Endodermal cell (in vitro differentiated cells): ENCODE measurements around the gene CGREF1. TPM values are rescaled to one million over a fixed set of nuclear protein-coding genes. Genes with fewer than 3 reads are reported as not detected.

Experiments used
- DNase-seq: peaks from one replicate; pipeline ENCODE4 v3.0.0-alpha.2; 2017
- H3K27ac ChIP-seq: 2 replicates; pipeline ENCODE4 v1.5.1; 2013; ENCODE audit warnings: mild to moderate bottlenecking, low read depth, low read length, moderate library complexity
- H3K27me3 ChIP-seq: 2 replicates; pipeline ENCODE4 v1.6.1; 2013; ENCODE audit warnings: mild to moderate bottlenecking, low read length, moderate library complexity; ENCODE audit not compliant: insufficient read depth, control insufficient read depth, poor library complexity, severe bottlenecking
- H3K36me3 ChIP-seq: 2 replicates; pipeline ENCODE4 v1.7.0; 2013; ENCODE audit warnings: mild to moderate bottlenecking, low read length, moderate library complexity; ENCODE audit not compliant: control insufficient read depth, insufficient read depth
- H3K4me1 ChIP-seq: one replicate; pipeline ENCODE4 v1.7.0; 2013; ENCODE audit warnings: low read length; ENCODE audit not compliant: control insufficient read depth, insufficient read depth
- H3K4me3 ChIP-seq: 2 replicates; pipeline ENCODE4 v1.5.1; 2013; ENCODE audit warnings: mild to moderate bottlenecking, low read length, moderate library complexity
- H3K9ac ChIP-seq: 2 replicates; pipeline ENCODE4 v1.6.1; 2013; ENCODE audit warnings: mild to moderate bottlenecking, low read length, moderate library complexity; ENCODE audit not compliant: poor library complexity, severe bottlenecking; ENCODE audit errors: extremely low read depth
- H3K9me3 ChIP-seq: 2 replicates; pipeline ENCODE4 v1.6.1; 2013; ENCODE audit warnings: mild to moderate bottlenecking, low read length, moderate library complexity; ENCODE audit not compliant: control insufficient read depth
- H3K27ac Mint-ChIP-seq: 2 replicates; pipeline ENCODE4 v1.8.0; 2020; ENCODE audit warnings: mixed read lengths
- H3K27me3 Mint-ChIP-seq: 2 replicates; pipeline ENCODE4 v1.8.0; 2021; ENCODE audit warnings: mild to moderate bottlenecking, mixed read lengths; ENCODE audit not compliant: insufficient read depth
- H3K36me3 Mint-ChIP-seq: 2 replicates; pipeline ENCODE4 v1.8.0; 2020; ENCODE audit warnings: low read depth, mixed read lengths
- H3K4me1 Mint-ChIP-seq: 2 replicates; pipeline ENCODE4 v1.8.0; 2020; ENCODE audit warnings: mixed read lengths
- H3K4me3 Mint-ChIP-seq: 2 replicates; pipeline ENCODE4 v1.8.0; 2020; ENCODE audit warnings: mild to moderate bottlenecking, moderate library complexity, mixed read lengths
- H3K9me3 Mint-ChIP-seq: 2 replicates; pipeline ENCODE4 v1.8.0; 2020; ENCODE audit warnings: mild to moderate bottlenecking, mixed read lengths
- WGBS, 2 experiments: methylation state at CpG; one replicate each; pipeline versions ENCODE4 v1.1.5 to v1.1.7; 2013; ENCODE audit warnings: missing lambda C conversion rate in 2 of 2, mixed read lengths in 1 of 2; ENCODE audit not compliant: insufficient coverage in 1 of 2, insufficient read length in 1 of 2; 5-methylcytosine and 5-hydroxymethylcytosine counted together
- total RNA-seq, 2 donors: library from RNA; stranded (reverse); fragmentation: NEBNext Ultra II Directional in 1 of 2; extraction: Animal tissue kit (Norgen Biotek cat#: 25700) in 1 of 2; gene quantifications; 2 replicates in 1 of 2; 3 replicates in 1 of 2; pipeline ENCODE4 v1.2.1, GENCODE V29; 2021
- TF ChIP-seq, protein P1 (sequence below): fragments of 200-600 bp; sonication (generic); conservative IDR thresholded peaks from 2 replicates; pipeline ENCODE4 v1.5.0; 2021; ENCODE audit warnings: antibody characterized with exemption, mild to moderate bottlenecking

The CGREF1 gene
- total RNA-seq, 2 donors from 2014 or later, result 0.20 to 0.33 TPM

DNA sequence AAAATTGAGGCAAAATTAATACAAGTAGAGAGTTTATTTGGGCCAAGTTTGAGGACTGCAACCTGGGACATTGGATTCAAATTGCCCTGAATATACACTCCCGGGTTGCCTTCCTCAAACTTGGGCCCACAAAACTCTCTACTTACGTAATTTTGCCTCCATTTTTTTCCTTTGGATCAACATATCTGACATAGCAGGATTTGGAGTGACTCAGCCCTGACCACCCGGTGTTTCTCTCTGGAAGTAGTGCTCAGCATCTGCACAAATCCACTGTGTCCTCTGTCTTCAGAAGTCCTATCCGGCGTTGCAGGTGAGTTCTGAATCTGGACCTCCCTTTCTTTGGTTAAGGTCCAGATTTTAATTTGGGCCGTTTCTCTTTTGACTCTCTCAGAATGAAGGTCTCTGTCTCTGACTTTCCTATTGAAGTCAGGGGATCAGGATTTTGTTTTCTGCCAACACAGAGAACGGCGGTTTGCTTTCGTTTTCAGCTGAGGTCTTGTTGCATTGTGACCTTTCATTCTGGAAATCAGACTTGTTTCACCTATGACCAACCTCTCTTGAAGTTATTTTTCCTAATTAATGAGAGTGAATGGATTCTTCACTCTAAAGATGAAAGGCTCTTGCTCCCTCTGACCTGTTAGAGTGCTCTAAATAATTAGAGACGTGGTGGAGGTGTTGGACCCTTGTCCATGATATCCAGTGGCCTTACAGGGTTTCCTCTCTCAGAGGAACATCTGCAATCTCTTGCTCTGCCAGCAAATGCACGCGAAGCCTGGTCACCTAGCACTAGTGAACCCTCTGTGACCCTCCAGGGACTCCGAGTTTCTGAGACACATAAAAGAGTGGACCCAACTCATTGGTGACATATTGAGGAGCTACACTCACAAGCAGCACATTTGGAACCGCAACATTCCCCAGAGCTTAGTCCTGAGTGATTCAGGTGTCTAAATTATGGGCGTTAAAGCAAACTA is 43.5 kb upstream of the CGREF1 start:
- DNase-seq, result no peak
- Histone ChIP-seq H3K36me3 (no peaks in the 10 kb centered on the region), H3K27ac (no peak overlapping the region), H3K9ac (no peak overlapping the region), H3K4me3 (no peak overlapping the region), H3K9me3 (no peaks in the 10 kb centered on the region), H3K4me1 (no peaks in the 10 kb centered on the region), H3K27me3 (no peaks in the 10 kb centered on the region)
- no peak overlapping the region for H3K4me3 Mint-ChIP-seq
- H3K9me3 Mint-ChIP-seq, result no peaks in the 10 kb centered on the region
- 90 to 92% methylated on average over 12 to 15 of the region's 15 CpGs for WGBS, 2 experiments
- peaks cover 3% of the 10 kb centered on the region for H3K27me3 Mint-ChIP-seq
- TF ChIP-seq, protein P1, sequence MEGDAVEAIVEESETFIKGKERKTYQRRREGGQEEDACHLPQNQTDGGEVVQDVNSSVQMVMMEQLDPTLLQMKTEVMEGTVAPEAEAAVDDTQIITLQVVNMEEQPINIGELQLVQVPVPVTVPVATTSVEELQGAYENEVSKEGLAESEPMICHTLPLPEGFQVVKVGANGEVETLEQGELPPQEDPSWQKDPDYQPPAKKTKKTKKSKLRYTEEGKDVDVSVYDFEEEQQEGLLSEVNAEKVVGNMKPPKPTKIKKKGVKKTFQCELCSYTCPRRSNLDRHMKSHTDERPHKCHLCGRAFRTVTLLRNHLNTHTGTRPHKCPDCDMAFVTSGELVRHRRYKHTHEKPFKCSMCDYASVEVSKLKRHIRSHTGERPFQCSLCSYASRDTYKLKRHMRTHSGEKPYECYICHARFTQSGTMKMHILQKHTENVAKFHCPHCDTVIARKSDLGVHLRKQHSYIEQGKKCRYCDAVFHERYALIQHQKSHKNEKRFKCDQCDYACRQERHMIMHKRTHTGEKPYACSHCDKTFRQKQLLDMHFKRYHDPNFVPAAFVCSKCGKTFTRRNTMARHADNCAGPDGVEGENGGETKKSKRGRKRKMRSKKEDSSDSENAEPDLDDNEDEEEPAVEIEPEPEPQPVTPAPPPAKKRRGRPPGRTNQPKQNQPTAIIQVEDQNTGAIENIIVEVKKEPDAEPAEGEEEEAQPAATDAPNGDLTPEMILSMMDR, result no peak
- no peaks in the 10 kb centered on the region for H3K36me3 Mint-ChIP-seq
- peaks cover 8% of the 10 kb centered on the region for H3K4me1 Mint-ChIP-seq
- no peak overlapping the region for H3K27ac Mint-ChIP-seq

DNA sequence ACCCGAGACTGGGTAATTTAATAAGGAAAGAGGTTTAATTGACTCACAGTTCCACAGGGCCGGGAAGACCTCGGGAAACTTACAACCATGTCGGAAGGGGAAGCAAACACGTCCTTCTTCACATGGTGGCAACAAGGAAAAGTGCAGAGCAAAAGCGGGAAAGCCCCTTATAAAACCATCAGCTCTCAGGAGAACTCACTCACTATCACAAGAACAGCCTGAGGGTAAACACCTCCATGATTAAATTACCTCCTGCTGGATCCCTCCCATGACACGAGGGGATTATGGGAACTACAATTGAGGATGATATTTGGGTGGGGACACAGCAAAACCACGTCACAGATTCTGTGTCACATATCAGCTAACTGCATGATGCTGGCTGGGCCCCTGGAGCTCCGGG is 41.3 kb upstream of the CGREF1 start:
- 70 to 89% methylated on average over 4 to 9 of the region's 9 CpGs for WGBS, 2 experiments
- Histone ChIP-seq H3K36me3 (no peaks in the 10 kb centered on the region), H3K4me1 (no peaks in the 10 kb centered on the region), H3K9ac (no peak overlapping the region), H3K9me3 (no peaks in the 10 kb centered on the region), H3K27ac (no peak overlapping the region), H3K4me3 (no peak overlapping the region), H3K27me3 (no peaks in the 10 kb centered on the region)
- DNase-seq, result no peak
- Mint-ChIP-seq H3K9me3 (no peaks in the 10 kb centered on the region), H3K27me3 (peaks cover 3% of the 10 kb centered on the region), H3K36me3 (no peaks in the 10 kb centered on the region), H3K4me1 (peaks cover 8% of the 10 kb centered on the region), H3K27ac (no peak overlapping the region), H3K4me3 (no peak overlapping the region)
- TF ChIP-seq, protein P1, result no peak

DNA sequence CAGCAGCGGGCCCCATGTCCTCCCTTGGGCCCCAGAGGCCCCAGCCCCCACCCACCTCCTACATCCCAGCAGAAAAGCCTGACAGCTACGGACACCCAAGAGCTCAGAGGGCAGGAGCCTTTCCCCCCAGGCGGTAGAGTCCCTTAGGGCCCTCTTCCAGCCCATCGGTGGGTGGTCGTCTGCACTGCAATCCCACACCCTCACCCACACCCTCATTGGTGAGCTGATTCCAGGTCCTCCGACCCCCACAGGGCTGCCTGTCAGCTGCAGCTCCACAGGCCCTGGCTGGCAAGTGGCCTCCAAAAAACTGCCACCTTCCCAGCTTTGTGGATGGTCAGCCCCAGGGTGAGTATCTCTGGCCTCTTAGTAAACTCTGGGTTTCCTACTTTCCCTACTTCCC is 40.3 kb upstream of the CGREF1 start:
- no peaks in the 10 kb centered on the region for H3K4me1 ChIP-seq
- 91 to 100% methylated on average over 1 to 6 of the region's 6 CpGs for WGBS, 2 experiments
- no peaks in the 10 kb centered on the region for H3K9me3 Mint-ChIP-seq
- no peak for DNase-seq
- H3K36me3 ChIP-seq, result no peaks in the 10 kb centered on the region
- no peak overlapping the region for H3K27ac ChIP-seq
- TF ChIP-seq, protein P1, result no peak
- no peak overlapping the region for H3K4me3 ChIP-seq
- H3K9ac ChIP-seq, result no peak overlapping the region
- no peaks in the 10 kb centered on the region for H3K9me3 ChIP-seq
- no peak overlapping the region for H3K4me3 Mint-ChIP-seq
- H3K27me3 Mint-ChIP-seq, result peaks cover 3% of the 10 kb centered on the region
- no peaks in the 10 kb centered on the region for H3K27me3 ChIP-seq
- peaks cover 8% of the 10 kb centered on the region for H3K4me1 Mint-ChIP-seq
- H3K36me3 Mint-ChIP-seq, result no peaks in the 10 kb centered on the region
- no peak overlapping the region for H3K27ac Mint-ChIP-seq
